Stimulated activated CD8-positive, alpha-beta memory T cell treated with anti-CD3 and anti-CD28 coated beads, Interleukin-7, amount 100 ng/mL, for 1 hour (primary cell): Measurements from ENCODE around the gene WDR86.

Experiments used
- DNase-seq, 2 donors: peaks; one replicate each; pipeline ENCODE4 v3.0.0-alpha.2; 2020; ENCODE audit warnings: low read depth in 2 of 2

WDR86 gene

DNA sequence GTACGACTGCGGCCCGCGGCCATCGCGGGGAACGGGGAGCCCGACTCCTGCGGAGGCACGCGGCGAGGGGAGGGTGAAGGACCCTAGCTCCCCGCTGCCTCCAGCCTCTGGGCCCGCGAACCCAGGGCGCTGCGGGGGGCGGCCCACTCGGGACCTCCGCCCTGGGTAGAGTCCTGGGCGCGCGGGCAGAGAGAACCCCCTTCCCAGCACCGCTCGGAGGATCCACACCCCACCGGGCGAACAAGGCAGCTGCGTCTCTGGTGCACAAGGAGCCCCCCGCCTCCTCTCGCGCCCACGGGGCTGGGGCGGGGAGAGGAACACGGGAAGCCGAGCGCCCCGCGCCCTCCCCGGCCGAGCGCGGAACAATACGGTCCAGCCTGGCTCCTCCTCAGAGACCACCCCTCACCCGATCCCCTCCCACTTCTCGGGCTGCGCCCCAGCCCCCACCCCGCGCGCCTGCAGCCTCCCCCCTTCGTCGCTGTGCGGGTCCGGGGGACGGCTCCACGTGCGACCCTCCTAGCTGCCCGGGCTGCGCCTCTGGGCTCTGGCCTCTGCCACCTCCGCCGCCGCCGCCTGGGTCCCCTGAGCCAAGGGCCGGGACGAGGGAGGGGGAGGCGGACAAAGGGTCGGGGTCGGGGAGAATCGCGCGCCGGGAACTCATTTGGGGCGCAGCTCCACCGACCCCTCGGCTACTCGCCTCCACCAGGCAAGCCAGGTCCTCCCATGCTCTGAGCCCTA lies at the start of gene WDR86:
TSS of gene WDR86 (minus strand) at position 372 of the 738 bp plus-strand sequence. CDS start 449 bp downstream, outside the sequence.
- DNase-seq = no peak

GRCh38 chr7:151457534-151457933 lies 47.7 kb upstream of the WDR86 start:
- DNase-seq = no peak

GRCh38 chr7:151456782-151457181 lies 46.9 kb upstream of the WDR86 start:
- DNase-seq = no peak

DNA sequence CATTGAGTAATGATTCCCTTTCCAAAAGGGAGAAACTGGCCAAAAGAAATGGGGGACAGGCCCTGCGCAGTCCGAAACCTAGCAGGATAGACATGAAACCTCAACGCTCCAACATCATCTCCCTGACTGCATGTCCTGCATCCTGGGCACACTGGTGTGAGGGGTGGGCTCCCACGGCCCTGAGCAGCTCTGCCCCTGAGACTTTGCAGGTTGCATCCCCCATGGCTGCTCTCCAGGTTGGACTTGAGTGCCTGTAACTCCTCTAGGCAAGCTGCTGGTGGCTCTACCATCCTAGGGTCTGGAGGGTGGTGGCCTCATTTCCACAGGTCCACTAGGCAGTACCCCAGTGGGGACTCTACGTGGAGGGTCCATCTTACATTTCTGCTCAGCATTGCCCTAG lies 46.4 kb upstream of the WDR86 start:
- no peak for DNase-seq

DNA sequence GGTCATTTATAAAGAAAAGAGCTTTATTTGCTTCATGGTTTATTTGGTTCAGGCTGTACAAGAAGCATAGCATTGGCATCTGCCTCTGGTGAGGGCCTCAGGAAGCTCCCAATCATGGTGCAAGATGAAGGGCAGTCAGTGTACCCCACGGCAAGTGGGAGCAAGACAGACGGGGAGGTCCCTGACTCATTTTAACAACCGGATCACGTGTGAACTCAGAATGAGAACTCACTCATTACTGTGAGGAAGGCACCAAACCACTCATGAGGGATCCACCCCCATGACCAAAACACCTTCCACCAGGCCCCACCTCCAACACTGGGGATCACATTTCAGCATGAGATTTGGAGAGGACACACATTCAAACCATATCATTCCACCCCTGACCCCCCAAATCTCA lies 45.9 kb upstream of the WDR86 start:
- no peak for DNase-seq

DNA sequence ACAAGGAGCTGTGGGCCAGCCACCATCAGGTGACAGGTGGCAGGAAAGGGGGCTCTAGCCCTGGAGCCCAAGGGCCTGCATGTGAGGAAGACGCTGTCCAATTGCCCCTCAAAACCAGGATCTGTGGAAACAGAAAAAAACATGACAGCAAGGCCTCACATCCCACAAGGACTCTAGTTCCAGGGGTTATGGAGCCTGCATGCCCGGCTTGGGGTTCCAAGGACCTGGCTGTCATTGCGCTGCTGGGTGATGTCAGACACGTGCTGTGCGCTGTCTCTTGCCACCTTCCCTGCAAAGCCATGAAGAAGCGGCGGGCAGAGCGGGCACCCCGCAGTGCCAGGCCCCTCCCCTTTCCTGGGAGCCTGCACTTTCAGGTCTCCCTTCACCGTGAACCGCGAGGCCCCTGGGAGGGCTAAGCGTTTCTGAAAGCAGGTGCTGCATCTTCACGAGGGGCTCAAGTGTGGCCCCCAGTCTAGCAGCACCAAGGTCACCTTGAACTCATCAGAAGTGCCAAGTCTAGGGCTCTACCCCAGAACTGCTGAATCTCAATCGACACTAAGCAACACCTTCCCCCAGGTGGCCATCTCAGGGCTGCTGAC lies 45.2 kb upstream of the WDR86 start:
- no peak for DNase-seq

- DNase-seq = no peak
Observed at GRCh38 chr7:151454305-151454704, 44.5 kb upstream of the WDR86 start.

DNA sequence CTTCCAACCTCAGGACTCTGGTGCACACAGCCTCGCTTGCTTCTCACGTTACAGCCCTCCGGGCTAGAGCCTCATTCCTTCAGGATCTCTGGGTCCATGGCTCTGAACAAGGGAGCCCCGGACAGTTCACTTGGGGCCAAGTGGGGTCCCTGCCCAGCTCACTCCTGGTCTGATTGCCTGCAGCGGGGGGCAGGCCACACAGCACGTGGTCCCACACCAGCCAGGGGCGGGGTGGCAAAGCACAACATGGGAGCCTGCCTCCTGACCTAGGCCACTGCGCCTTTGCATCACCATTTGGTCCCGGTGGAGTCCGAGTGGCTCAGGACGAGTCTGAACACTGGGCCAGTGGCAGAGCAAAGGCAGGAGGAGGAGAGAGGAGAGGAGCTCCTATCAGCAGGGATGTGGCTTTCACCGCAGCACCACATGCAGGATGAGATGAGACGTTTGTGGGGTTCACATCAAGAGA lies 43.5 kb upstream of the WDR86 start:
- DNase-seq = no peak

DNA sequence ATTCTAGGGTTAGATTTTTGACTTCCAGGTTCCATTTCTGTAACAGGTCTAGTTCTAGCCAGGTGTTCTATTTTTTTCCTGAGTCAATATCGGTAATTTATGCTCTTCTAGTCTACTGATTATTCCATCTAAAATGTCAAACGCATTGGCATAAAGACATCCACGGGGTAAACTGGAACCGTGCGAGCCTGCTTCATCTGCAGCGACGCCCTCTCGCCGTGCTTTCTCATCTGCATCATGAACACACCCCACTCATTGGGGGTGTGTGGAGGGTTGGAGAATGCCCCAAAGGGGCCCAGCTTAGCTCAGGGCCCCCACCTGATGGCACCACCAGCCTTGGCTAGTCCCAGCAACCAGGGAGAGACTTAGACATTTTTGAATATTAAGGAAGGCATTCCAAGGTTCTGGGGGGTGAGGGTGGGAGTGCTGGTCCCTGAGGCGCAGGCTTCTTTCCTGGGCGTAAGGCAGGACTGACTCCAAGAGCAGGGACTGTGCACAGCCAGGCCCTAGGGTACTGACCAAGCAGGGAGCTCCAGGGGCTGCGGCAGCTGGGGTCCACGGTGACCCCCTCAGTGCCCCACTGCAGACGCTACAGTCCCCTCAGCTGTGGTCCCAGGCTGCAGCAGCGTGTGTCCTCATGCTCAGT lies 43.0 kb upstream of the WDR86 start:
- no peak for DNase-seq

DNA sequence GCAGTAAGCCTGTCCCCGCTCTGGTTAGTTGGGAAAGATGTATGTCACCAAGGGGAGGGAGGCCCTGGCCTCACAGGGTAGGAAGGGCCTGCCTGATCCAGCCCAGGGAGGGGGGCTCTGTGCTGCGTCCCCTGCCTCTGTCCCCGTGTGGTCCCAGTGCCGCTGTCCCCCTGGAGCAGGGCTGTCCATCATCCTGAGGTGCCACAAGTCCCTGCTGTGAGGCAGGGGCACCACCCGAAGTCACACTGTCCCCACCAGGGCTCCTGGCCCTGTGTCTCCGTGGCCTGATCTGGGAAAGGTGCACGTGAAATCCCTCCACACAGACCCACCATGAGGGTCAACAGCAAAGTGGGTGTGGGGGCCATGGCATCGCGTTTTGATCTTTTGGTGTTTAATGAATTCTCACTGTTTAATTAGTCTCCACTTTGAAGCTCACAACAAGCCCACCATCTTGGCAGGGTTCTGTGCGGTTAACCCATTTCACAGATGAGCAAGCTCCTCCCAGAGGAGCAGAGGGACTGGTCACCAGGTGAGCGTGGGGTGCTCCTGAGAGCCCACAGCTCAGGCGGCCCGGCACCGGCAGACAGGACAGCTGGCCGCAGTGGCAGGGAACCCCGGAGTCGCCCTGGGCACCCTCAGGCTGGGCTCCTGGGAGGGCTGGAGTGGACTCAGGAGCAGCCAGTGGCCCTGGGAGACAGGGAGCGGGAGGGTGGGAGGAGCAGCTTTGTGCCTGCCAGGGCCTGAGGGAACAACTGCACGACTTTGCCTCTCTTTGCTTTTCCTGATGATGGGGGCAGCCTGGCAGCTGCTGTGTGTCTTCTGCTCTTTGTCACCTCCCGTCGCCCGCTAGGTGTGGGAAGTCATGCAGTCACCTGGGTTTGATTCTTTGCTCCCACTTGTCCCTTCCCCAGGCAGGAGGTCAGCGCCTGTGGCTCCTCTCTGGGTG lies 42.1 kb upstream of the WDR86 start:
- no peak for DNase-seq

- DNase-seq = no peak
Observed at GRCh38 chr7:151451156-151451555, 41.3 kb upstream of the WDR86 start.

- DNase-seq = no peak
Observed at GRCh38 chr7:151449990-151450389, 40.2 kb upstream of the WDR86 start.

DNA sequence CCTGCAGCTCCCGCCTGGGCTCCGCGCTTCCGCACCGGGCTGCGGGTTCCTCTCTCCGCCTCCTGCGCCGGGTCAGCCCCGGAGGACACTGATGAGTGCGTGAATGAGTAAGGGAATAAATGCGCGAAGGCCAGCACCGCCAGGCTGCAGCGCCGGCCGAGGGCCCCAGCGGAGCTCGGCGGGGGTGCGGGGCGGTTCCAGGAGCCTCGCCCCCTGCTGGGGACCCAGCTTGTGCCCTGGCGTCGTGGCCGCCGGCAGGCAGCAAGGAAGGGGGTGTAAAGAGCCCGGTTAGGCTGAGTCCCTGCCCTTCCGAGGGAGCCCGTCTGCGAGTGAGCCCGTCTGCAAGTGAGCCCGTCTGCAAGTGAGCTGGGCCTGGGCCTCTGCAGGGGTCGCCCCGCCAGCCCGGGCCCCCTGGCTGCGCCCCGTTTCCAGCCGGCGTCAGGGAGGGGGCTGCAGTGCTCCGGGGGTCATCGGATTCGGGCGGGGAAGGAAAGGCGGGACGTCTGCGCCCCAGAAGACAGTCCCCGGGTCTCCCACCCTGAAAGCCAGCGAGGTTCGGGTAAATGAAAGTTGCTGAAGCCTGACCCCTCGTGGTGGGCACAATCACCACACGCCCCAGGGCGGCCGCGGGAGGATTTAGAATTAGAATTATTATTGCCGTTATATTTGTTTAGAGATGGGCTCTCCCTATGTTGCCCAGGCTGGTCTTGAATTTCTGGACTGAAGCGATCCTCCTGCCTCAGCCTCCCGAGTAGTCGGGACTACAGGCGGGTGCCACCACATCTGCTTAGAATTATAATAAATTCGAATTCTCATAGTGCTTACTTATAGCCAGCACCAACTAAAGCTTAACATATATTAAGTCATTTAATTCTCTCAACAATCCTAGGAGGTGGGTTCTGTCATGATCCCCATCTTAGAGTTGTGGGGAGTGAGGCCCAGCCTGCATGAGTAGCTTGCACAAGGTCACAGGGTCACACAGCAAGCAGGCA lies 38.7 kb upstream of the WDR86 start:
- peak; percentile 51 to 67 for DNase-seq

GRCh38 chr7:151447901-151448260 lies 38.0 kb upstream of the WDR86 start:
- no peak for DNase-seq

DNA sequence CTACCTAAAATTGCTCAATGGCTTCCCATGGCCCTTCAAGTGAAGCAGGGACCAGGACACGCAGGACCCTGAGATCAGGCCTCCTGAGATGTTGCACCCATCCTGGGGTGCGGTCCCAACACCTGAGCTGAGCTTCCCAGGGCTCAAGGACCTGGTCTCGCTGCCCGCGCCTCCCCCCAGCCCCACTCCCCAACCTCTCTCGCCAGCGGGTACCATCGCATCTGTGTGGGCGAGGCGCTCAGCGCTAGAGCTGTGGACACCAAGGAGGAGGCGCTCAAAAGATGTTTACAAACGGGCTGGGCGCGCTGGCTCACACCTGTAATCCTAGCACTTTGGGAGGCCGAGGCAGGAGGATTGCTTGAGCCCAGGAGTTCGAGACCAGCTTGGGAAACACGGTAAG lies 37.5 kb upstream of the WDR86 start:
- DNase-seq = no peak

- no peak for DNase-seq
Observed at GRCh38 chr7:151446412-151446811, 36.6 kb upstream of the WDR86 start.

DNA sequence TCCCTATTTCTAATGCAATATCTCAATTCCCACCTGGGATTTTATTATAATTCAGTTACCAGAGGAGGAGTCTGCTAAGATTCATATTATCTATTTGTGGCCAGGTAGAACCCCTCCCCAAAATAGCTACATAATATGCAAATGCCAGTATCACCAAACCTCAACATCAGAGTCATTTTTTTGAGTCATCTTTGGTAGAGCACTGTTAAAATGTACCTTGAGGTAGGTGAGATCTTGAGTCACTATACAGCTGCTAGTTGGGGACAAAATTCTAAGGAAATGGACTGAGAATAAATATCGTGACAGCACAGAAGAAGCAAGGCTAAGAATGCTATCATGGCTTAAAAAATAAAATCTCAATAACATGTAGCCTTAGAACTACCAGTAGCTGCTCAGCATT lies 34.8 kb upstream of the WDR86 start:
- DNase-seq = no peak

DNA sequence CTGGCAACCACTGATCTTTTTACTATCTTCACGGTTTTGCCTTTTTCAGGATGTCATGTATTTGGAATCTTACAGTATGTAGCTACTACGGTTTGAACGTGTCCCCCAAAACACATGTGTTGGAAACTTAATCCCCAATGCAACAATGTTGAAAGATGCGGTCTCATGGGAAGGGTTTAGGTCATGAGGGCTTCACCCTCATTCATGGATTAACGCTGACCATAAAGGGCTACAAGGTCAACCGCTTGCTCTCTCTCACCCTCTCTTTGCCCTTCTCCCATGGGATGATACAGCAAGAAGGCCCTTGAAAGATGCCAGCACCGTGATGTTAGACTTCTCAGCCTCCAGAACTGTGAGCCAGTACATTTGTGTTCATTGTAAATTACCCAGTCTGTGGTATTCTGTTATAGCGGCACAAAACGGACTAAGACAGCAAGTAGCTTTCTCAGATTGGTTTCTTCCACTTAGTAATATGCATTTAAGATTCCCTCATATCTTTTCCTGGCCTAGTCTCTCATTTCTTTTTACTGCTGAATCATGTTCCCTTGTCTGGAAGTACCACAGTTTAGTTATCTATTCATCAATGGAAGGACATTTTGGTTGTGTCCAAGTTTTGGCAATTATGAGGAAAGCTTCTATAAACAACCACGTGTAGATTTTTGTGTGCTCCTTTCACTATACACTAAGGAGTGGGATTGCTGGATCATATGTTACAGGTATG lies 33.1 kb upstream of the WDR86 start:
- DNase-seq = no peak

GRCh38 chr7:151440799-151441445 lies 31.1 kb upstream of the WDR86 start:
- DNase-seq = no peak
